DMS 273 treated with DMSO at 0.1 percent for 48 hours (cell line): Measurements from ENCODE around the gene MINDY4B.

ENCODE experiments used
- DNase-seq: peaks from one replicate; lab custom pipeline; 2025; lab: John Stamatoyannopoulos, UW

MINDY4B gene

DNA sequence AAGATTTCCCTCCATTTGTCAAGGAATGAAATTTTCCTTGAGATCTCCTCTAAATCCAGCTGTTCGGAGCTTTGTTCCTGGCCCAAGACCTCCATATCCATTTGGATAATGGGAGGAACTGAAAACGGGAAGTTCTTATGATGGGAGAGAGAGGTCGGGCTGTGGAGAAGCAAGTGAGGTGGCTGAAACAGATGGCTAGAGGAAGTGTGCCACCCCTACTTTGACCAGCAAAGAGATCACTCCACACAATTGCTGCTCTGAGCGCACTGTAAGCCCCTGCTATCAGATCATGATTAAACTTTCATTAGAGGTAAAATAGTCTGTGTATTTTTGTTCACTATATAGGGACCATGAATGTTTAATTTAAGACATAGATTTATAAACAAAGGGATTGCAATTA is at the start of gene MINDY4B:
Gene MINDY4B (minus strand): TSS at position 101 of the 400 bp plus-strand sequence. CDS start 0 bp downstream, at position 101.
- DNase-seq, result no peak

DNA sequence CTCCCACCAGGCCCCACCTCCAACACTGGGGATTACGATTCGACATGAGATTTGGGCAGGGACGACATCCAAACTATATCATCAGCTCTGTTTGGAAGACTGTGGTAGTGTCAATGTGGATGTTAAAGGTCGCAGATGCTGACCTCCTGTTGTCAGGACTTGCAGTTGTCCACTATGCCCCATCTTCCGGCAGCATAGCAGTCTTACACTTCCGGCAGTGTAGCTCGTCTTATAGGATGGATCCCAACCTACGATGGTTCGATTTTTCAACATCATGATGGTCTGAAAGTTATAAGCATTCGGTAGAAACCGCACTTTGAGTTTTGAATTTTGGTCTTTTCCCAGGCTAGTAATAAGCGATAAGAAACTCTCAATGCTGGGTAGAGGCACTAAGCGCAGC is 46.7 kb upstream of the MINDY4B start:
- DNase-seq, result no peak

DNA sequence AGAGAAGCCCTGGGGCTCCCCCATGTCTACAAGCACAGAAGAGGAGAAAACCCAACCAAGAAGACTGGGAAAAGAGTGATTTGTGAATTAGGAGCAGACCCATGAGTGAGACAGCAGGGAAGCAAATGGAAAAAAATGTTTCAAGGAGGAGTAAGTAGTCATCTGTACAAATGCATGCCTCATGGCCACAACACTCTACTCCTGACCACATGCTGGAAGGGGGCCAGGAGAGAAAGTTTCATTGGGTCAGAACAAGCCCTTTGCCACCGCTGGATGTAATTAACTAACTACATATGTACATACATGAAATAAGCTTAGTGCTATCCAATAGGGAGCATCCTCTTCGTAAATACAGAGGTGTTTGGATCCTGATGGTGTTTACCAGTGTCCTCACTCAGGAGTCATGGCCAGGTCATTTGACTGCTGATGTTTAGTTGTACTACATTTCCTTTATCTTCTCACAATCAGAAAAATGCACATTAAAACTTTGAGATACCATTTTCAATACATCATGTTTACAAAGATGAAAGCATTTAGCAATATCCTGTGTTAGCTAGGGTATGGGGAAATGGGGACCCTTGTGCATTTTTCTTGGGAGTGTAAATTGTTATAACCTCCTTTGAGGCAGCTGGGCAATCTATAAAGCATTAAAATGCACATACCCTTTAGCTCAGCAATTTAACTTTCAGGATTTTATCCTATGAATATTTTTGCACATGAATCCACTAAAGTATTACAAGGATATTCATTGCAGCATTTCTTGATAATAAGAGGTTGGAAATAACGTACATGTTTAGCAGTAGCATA is 40.2 kb upstream of the MINDY4B start:
- no peak for DNase-seq

DNA sequence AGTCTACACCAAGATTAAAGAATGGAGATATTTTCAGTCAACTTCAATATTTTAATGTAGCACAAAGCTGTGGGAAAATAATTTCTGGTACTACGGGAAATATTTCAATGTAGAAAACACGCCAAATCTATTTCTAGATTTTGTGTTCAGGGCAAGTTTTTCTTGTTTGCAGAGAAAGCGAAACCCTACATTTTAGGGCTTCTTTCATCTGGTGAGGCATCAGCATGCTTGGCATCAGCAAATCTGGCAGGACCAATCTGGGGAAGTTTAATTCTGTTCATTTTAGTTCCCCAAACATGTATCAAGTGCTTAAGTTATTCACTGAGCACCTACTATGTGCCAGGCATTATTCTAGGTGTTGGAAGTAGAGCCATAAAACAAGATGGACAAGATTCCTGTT is 37.0 kb upstream of the MINDY4B start:
- no peak for DNase-seq

DNA sequence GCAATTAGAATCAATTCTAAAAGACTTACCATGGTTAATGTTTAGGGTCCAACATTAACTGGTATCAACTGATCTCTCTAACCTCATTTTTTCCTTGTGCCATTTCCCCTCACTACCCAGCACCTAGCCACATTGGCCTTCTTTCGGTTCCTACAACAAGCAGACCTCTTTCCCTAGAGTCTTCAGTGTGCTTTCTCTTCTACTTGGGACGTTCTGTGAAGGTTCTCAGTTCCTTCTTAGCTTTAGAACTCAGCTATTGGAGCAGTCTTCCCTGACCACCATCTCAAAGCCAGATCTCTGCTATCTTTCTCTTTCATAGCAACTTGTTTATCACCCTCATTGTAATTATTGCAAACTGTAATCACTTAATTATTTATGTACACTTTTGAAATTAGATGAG is 31.5 kb upstream of the MINDY4B start:
- no peak for DNase-seq

DNA sequence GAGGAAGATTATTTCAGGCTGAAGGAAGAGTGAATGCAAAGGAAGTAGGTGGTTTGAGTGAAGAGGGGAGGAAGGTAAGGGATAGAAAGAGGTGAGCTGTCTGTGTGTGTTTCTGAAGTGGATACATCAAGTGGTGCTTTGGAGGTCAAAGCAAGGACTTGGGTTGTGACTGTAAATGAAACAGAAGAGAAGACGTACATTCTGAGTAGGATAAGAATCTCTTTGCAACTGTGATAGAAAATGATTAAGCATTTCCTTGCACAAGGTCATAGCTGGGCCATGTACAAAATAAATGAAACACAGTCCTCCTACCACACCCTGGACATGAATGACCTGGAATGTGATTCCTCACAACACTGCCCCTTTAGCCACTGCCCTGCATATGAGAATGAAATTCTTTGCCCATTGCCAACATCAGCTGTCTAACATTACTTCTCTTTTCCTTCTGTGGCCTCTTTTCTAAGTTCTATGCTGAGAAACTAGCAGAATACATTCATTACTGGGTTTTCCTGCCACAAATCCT is 28.3 kb upstream of the MINDY4B start:
- no peak for DNase-seq

DNA sequence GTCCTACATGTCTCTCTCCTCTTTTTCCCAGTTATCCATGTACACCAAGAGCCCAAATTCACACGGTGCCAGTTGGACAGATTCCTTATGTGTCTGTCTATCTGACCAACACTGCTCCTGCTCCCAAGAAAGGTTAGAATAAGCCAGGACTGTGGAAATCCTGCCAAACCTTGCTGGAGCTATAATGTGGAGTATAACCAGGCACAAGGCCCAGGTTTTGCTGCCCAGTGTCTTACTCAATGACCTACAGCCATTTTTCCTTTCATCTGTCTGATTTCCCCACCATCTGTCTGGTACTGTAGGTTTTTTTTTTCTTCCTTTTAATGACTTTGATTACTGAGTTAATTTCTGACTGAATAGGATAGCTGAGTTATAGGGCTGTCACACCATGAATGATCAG is 26.5 kb upstream of the MINDY4B start:
- no peak for DNase-seq

DNA sequence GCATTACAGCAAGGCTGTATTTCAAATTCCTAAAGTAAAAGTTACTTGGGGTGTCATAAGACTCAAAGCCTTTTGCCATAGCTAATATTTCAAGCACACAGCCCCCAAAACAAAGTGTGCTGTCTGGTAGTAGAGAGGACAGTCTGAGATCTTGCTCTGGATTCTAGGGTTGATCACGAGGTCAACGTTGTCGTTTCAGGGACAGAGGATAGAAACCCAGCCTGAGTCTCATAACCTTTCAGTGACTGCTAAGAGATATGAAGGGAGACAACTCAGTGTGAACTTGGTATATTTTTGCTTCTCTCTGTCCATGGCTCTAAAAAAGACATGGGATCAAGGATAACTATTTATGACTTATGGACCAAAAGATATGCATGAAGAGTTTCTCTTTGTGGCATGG is 25.6 kb upstream of the MINDY4B start:
- no peak for DNase-seq

DNA sequence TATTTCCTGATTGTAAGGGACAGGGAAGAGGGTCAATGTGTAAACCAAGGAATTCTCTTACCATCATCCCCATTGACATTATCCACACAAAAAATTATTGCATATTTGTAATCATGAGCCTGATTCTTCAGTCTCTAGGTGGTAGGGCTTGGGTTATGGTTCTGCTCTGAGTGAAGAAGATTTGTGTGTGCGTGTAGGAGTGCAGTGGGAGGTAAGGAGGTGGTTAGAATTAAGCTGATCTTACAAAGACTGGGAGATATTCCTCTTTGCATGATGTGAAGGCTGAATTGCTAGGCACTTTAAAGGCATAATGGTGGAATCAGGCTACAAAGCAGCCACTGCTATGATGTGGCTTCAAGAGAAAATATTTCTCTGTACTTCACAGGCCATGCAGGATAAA is 23.0 kb upstream of the MINDY4B start:
- DNase-seq, result no peak

DNA sequence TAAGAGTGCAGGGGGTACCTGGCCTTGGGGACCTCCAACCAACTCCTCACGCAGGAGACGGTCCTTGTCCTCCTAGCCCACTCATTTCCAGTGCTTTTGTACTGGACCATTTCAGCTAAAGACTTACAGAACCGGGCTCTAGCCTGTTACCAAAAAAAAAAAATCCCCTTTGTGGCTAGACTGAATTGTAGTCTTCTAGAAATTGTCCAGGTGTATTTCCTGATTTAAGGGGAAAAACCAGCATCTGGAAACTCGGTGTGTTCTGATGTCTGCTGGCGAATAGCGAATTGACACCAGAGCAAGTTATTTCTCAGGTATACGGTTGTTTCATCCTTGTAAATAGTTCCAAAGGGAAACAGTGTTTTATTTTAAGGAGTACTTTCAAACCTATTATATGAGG is 21.1 kb upstream of the MINDY4B start:
- DNase-seq, result no peak

DNA sequence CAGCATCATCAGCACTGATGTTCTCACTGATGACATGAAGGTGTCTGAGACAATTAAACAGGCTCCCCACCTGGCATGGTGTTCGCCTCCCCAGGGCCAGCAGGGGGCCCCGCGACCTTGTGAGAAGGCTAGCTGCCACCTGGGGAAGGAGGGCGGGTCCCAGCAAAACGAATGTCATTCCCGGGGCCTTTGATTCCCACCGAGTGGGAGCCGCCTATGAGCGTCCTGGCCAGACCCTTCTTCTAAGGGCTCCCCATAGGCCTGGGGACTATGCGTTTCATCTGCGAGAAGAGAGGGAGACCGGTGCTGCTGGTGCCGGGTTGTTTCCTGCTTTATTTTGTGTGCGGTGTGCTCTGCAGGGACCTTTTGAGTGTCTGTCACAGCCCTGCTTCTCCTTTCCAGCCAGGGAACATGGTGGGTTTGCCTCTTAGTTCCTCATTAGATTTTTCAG is 20.5 kb upstream of the MINDY4B start:
- peak; percentile 46 for DNase-seq

DNA sequence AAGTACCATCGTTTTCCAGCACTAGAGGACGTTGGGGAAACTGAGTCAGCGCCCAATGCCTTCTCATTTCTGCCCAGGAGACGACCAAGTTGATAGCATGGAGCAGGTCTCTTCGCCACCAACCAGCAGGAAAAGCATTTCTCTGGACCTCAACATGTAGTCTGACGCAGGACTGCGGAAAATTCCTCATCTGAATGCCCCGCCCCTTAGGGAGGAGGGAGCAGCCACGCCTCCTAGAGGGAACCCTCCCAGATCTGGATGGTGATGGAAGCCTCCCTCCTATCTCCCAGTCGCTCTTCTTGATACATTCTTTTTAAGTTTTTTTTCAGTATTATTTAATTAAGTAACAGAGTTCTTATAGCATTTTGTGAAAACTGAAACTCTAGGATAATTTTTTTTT is 17.4 kb upstream of the MINDY4B start:
- no peak for DNase-seq

DNA sequence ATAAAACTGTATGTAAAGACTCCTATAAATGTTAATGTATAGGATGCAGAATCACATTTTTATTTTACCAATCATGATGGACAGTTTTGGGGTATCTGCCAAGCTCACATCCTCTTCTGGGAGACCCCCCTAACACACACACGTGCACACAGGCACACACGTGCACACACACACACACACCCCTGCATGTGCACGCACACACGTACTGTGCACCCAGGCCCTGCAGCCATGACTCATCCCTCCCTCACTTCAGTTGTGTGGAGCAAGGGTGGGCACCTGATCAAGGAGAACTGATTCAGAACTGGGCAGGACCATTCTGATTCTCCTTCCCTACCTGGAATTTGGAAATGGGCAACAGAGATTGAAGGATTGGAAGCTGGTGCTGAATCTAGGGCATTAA is 16.0 kb upstream of the MINDY4B start:
- no peak for DNase-seq

DNA sequence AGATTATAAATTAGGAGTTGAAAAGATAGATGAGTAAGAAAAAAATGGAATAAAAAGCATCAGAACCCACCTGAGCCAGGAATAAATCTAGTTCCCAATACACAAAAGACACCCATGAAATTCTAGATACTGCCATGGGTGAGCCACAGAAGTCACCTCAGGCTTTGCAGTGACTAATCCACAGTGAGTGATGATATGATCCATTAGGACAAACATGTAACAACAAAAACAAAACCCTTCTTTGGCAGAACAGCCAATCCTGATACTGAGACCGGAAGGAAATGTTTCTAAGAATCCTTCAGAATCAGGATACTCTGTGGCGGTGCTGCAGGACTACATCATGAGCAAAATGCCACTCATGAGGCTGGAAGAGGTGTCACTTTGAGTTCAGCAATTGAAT is 15.0 kb upstream of the MINDY4B start:
- no peak for DNase-seq

DNA sequence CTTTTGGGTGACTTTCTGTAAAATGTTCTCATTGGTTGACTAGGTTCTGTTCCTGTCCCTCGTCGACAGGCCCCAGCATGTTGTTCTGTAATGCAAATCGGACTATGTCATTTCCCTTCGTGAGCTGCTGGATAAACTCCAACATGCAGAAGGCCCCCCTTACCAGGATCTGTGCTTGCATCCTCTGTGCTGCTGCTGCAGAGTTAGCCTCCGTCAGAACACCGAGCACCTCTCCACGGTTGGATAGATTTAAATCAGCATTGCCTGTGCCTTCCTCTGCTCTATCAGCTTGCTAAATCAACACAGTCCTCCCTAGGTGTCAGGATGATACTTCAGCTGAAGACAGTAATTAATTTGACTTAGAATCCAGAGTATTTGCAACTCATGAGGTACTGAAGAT is 12.7 kb upstream of the MINDY4B start:
- no peak for DNase-seq

DNA sequence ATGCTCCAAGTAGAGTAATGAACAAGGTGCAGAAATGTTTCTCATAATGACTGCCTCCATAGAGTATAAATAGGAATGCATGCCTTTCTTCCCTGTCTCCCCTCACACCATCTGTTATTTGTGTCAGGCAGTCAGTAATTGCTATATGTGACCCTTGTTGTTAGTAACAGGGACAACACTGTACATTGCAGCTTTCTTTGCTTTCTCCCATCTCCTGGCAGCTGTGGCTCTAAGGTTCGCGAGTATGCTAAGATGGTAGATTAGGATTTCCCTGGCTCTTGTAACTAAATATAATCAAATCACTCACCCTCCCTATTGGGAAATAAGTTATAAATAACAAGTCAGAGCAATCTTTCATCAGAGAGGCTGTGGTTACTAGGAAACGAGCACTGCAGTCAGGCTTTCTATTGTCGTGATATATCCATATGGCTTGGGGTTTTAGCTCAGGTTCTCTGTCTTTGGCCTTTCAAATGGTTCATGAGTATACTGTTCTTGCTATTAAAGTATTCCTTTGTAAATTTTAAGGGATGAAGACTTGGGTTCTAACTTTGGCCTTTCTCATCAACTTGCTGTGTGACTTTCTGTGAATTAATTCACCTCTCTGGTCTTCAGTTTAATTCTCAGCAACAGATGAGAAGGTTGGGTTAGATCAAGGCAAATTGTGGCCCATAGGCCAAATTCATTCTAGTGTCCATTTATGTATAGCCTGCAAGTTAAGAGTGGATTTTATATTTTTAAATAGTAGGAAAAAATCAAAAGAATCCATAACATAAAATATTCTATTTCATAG is 8.1 kb upstream of the MINDY4B start:
- peak; percentile 72 for DNase-seq

DNA sequence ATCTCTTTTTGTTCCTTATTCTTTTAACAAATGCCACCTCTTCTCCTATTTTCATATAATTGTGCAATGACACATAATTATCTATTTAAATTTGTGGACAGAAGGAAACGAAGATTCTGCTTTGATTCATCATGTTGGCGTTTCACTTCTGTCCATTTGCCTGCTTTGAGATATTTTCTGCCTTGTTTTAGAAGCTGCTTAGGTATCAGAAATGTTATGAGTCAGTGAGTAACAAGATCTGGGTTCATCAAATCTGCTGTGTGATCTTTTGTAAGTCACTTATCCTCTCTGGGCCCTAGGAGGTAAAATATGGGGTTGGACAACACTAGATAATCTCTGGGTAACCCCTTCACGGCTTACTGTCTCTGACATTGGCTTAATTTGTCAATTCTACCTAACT is 7.3 kb upstream of the MINDY4B start:
- DNase-seq, result no peak

DNA sequence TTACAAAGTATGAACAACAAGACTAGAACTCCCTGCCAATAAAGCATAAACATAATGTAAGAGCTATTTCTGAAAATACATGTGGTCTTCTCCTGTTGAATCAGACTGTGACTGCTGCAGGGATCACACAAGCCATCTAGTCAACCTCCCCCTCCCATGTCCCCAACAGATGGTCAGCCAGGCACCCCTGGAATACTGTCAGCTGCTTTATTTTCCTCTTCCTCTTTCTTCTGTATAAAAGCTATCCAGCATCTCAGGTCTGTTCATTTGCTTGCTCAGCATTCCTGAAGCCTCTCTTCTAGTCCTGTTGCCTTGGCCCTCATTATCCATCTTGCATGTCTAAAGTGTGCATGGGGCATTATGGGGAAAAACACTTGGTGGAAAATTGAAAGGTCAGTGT is 6.5 kb upstream of the MINDY4B start:
- DNase-seq, result peak; percentile 32

DNA sequence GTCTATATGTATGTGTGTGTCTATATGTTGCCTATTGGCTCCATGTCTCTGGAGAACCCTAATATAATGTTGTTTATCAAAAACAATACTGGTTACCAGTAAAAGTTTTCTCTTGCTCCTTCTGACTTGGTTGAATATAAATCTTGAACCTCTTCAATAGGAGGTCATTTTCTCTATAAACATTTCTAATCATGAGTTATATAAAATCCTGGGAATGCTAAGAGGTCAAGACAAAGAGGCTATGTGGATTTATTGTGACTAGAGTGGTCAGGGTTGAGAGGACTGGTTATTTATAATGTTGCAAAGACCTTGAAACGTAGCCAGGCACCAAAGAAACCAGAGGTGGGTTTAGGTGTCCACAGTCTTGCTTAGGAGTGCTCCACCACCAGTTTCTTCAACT is 1.2 kb upstream of the MINDY4B start:
- no peak for DNase-seq

DNA sequence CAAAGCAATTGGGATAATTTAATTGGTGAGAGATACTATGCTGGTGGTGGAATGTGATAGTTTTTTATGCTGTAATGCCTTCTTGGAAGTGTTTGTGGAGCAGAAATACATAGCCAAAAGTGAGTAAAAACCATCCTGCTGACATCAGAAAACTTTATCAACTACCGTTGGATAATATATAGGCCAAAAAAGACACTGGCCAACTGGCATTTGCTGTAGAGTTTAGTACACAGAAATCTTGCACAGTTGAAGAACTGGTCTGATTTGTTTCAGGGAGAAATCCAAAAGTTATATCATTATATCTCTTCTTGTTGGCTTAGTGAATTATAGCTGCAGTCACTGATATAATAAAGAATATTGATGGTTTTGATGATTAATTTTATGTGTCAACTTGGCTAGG is 507 bp upstream of the MINDY4B start:
- no peak for DNase-seq

DNA sequence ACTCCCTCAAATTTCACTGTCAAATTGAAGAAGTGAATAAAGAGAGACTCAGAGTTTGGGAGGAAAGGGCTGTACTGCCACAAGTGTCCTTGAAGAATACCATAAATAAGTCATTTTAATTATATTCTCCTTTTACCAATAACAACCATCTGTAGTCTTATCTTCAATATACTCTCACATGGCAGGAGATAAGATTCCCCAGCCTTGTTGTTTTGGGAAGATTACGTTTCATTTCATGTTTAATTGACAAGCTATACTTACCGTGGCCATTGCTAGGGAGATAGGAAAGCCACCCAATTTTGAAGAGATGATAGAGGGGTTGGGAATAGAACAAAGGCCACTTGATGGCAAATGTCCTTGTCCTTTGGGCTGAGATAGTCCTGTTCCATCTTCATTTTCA is 2.3 kb downstream of the MINDY4B start:
- no peak for DNase-seq

DNA sequence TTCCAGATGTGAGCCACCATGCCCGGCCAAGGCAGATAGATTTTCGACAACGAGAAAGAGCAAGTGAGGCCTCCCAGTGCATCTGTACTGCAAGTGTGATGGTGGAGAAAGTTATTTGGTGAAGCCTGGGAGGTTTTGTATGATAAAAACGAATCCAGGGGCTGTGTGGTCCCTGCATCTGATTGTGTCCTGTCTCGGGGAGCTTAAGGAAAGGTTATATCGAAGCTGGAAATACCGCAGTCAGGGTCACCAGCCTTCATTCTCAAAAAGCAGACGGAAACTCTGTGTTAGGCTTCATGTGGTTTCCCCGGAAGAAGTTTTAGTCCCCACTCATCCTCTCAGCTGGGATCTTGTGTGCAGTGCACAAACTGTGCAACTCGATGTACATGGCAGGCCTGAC is 3.4 kb downstream of the MINDY4B start:
- no peak for DNase-seq

DNA sequence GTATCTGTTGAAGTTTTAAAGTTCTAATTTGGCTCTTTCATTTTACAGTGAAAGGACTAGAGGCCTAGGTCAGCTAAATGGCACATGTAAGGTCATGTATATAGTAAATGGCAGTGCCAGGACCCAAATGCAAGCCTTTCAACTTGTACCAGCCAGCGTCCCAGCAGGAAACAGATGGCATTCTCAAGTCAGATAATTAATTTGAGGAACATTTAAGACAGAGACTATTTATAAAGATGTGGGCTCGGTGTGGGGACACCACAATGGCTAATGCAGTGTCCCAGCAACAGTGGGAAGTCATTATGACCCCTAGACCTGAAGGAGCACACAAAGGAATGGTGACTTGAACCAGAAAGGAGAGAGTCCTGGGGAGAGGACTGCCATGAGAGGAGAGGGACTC is 6.1 kb downstream of the MINDY4B start:
- peak; percentile 47 for DNase-seq
